Right lobe of liver (tissue), 6 donors: ENCODE results near the gene ZNF438. TPM values are rescaled to one million over a fixed set of nuclear protein-coding genes. Genes with fewer than 3 reads are reported as not detected.

ENCODE experiments used
- ATAC-seq, 4 donors: fragments of 200-7000 bp; cut with Tn5 transposase; one replicate each; pipeline ENCODE4 v1.9.1; 2020; ENCODE audit warnings: mild to moderate bottlenecking in 4 of 4, moderate library complexity in 4 of 4
- DNase-seq, 3 donors: peaks; one replicate each; pipeline ENCODE4 v3.0.0-alpha.2; 2020
- H3K27ac ChIP-seq, 3 donors: fragments of 200-600 bp; one replicate each; pipeline ENCODE4 v1.8.0; 2022
- H3K27me3 ChIP-seq, 2 donors: fragments of 200-600 bp; one replicate each; pipeline ENCODE4 v1.8.0; 2022
- H3K36me3 ChIP-seq, 4 donors: fragments of 200-600 bp; sonication (generic) in 1 of 4; one replicate each; pipeline versions ENCODE4 v1.5.1 to v1.8.0; 2017 to 2022; ENCODE audit warnings: control low read depth in 1 of 4
- H3K4me1 ChIP-seq, 4 donors: fragments of 200-600 bp; sonication (generic) in 1 of 4; one replicate each; pipeline versions ENCODE4 v1.5.1 to v1.8.0; 2017 to 2022; ENCODE audit warnings: control low read depth in 1 of 4
- H3K4me3 ChIP-seq, 3 donors: fragments of 200-600 bp; one replicate each; pipeline ENCODE4 v1.8.0; 2022
- H3K9me3 ChIP-seq, 4 donors: fragments of 200-600 bp; sonication (generic) in 1 of 4; one replicate each; pipeline versions ENCODE4 v1.5.1 to v1.8.0; 2017 to 2022; ENCODE audit warnings: control low read depth in 1 of 4
- CTCF ChIP-seq, 4 donors: fragments of 200-600 bp in 3 of 4; fragments of 450-650 bp in 1 of 4; IDR thresholded peaks; one replicate each; pipeline versions ENCODE4 v1.5.1 to v1.8.0; 2016 to 2022; ENCODE audit warnings: antibody characterized with exemption in 4 of 4, mild to moderate bottlenecking in 2 of 4
- POLR2A ChIP-seq: fragments of 450-650 bp; IDR thresholded peaks from one replicate; pipeline ENCODE4 v1.6.1; 2017; ENCODE audit warnings: antibody characterized with exemption, mild to moderate bottlenecking
- WGBS: methylation state at CpG from one replicate; pipeline ENCODE4 v1.1.6; 2018; ENCODE audit warnings: low coverage, low lambda C conversion rate; ENCODE audit not compliant: insufficient coverage; ENCODE audit errors: missing lambda C conversion rate; 5-methylcytosine and 5-hydroxymethylcytosine counted together
- intact Hi-C, 2 donors: fragments of 100-400 bp; cut with DNase I; formaldehyde crosslinking; loops; one replicate each; pipeline versions ENCODE4 v1.11.2 to v1.14.1; 2022
- total RNA-seq, 6 experiments: library from RNA; depleted of rRNA in 2 of 6; stranded (reverse); fragments of >200 nt in 2 of 6; fragmentation: NEBNext Ultra II Directional in 3 of 6; extraction: Animal tissue kit (Norgen Biotek cat#: 25700) in 3 of 6; gene quantifications; one replicate each; pipeline versions ENCODE4 v1.1.0 to v1.2.4, GENCODE V29; 2016 to 2023
- donor health status: DM: no; HTN: yes; CAD: no.
- donor health status: DM: no; HTN: no; CAD: no.
- donor health status: DM: no; HTN: no; CAD: no.
- donor health status: DM: no; HTN: yes; CAD: no.
- donor health status: DM: no; HTN: yes; CAD: no.

The ZNF438 gene
- total RNA-seq, 6 experiments from 2014 or later = 2.5 to 5.2 (median 3.3) TPM

DNA sequence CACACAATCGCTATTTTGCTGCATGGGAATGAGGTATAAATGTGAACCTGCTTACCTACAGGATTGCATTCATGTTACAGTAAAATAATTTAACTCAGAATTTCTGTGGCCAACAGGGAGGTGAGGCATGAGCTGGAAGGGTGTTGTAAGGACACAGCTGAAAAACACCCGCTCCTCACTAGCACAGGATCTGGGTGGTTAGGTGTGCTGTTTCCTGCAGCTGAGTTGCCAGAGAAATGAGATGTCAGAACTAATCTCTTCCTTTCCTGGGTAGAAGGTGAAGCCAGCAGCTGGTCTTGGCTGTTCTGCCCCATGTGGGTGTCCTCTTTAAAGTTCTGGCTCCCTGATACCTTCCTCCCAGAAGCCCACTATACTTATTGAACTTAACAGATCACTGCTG is 39.0 kb upstream of the ZNF438 start:
- Histone ChIP-seq H3K27me3 (no peaks in the 10 kb centered on the region), H3K9me3 (no peaks in the 10 kb centered on the region), H3K4me1 (no peaks in the 10 kb centered on the region), H3K27ac (no peak overlapping the region), H3K36me3 (no peaks in the 10 kb centered on the region), H3K4me3 (no peak overlapping the region)
- ATAC-seq (no peak), DNase-seq (no peak)
- 74% methylated on average over 2 of the region's 2 CpGs for WGBS
- intact Hi-C loops = no loop called here
- TF ChIP-seq POLR2A (no peak), CTCF (IDR thresholded peaks at IDR 0.05) (no peak)

DNA sequence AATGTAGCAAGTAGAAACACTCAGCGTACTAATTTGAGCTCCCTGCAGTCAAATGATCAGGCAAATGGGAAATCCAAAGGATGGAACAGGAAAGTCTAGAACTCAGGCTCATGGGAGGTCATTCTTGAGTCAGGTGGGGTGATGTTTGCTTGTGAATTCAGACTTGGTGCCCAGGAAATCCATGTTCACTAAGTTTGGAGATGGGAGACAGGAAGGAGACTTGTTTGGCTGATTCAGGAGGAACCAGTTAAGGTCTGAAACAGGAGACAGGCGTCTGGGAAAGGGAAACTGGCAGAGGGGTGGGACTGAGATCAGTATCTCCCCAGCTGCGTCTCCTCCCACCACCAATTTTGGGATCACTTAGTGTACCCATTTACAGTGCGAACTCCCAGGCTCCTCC is 38.4 kb upstream of the ZNF438 start:
- no peaks in the 10 kb centered on the region for H3K36me3 ChIP-seq
- TF ChIP-seq POLR2A = no peak
- TF ChIP-seq CTCF (IDR thresholded peaks at IDR 0.05) = no peak
- no peaks in the 10 kb centered on the region for H3K9me3 ChIP-seq
- H3K27ac ChIP-seq = no peak overlapping the region
- intact Hi-C loops = no loop called here
- no peak overlapping the region for H3K4me3 ChIP-seq
- DNase-seq = no peak
- 41% methylated on average over 3 of the region's 4 CpGs for WGBS
- no peak for ATAC-seq
- no peaks in the 10 kb centered on the region for H3K4me1 ChIP-seq
- H3K27me3 ChIP-seq = no peaks in the 10 kb centered on the region

GRCh38 chr10:31069411-31069810 is 37.7 kb upstream of the ZNF438 start:
- no peaks in the 10 kb centered on the region for H3K36me3 ChIP-seq
- intact Hi-C loops = no loop called here
- 59% methylated on average over 3 of the region's 3 CpGs for whole genome bisulfite sequencing
- no peak for ATAC-seq
- no peaks in the 10 kb centered on the region for H3K4me1 ChIP-seq
- no peaks in the 10 kb centered on the region for H3K27me3 ChIP-seq
- no peak for DNase-seq
- H3K4me3 ChIP-seq = no peak overlapping the region
- no peak overlapping the region for H3K27ac ChIP-seq
- TF ChIP-seq POLR2A (no peak), CTCF (IDR thresholded peaks at IDR 0.05) (no peak)
- H3K9me3 ChIP-seq = no peaks in the 10 kb centered on the region

- Histone ChIP-seq H3K27ac (no peak overlapping the region), H3K27me3 (no peaks in the 10 kb centered on the region), H3K4me1 (no peaks in the 10 kb centered on the region), H3K9me3 (no peaks in the 10 kb centered on the region), H3K36me3 (no peaks in the 10 kb centered on the region), H3K4me3 (no peak overlapping the region)
- no peak for TF ChIP-seq POLR2A
- TF ChIP-seq CTCF (IDR thresholded peaks at IDR 0.05) = no peak
- WGBS = 39% methylated on average over 2 of the region's 2 CpGs
- ATAC-seq (no peak), DNase-seq (no peak)
- intact Hi-C loops = no loop called here
Observed at GRCh38 chr10:31064348-31064747, 32.7 kb upstream of the ZNF438 start.

GRCh38 chr10:31063841-31064240 is 32.2 kb upstream of the ZNF438 start:
- WGBS = 68% methylated on average over 5 of the region's 6 CpGs
- no peak for ATAC-seq
- TF ChIP-seq CTCF (IDR thresholded peaks at IDR 0.05) (no peak), POLR2A (no peak)
- H3K9me3 ChIP-seq = no peaks in the 10 kb centered on the region
- H3K4me1 ChIP-seq = no peaks in the 10 kb centered on the region
- no peak overlapping the region for H3K27ac ChIP-seq
- intact Hi-C loops = no loop called here
- H3K4me3 ChIP-seq = no peak overlapping the region
- no peaks in the 10 kb centered on the region for H3K27me3 ChIP-seq
- H3K36me3 ChIP-seq = no peaks in the 10 kb centered on the region
- no peak for DNase-seq
